Thymus (tissue), 11 donors: ENCODE data around the gene RAB25. TPM values are rescaled to one million over a fixed set of nuclear protein-coding genes. Genes with fewer than 3 reads are reported as not detected.
"Not testable (repeated sequence)": the region's sequence is repeated elsewhere in the genome, so short reads cannot be mapped to it uniquely, and the experiment has no call there.

Experiments used
- DNase-seq, 9 donors: peaks; one replicate each; pipeline ENCODE4 v3.0.0-alpha.2; 2013; ENCODE audit warnings: low spot score in 9 of 9, low read depth in 6 of 9, missing footprints in 1 of 9
- H3K27ac ChIP-seq, 2 donors: one replicate each; pipeline ENCODE4 v1.5.1; 2013; ENCODE audit warnings: control low read depth in 1 of 2, low read depth in 1 of 2, low read length in 1 of 2, mild to moderate bottlenecking in 1 of 2, moderate library complexity in 1 of 2
- H3K27me3 ChIP-seq, 2 donors: one replicate each; pipeline ENCODE4 v1.5.1; 2013; ENCODE audit warnings: low read length in 1 of 2; ENCODE audit not compliant: control insufficient read depth in 2 of 2, insufficient read depth in 1 of 2
- H3K36me3 ChIP-seq, 2 donors: one replicate each; pipeline ENCODE4 v1.5.1; 2013; ENCODE audit warnings: low read length in 1 of 2, mild to moderate bottlenecking in 1 of 2, moderate library complexity in 1 of 2; ENCODE audit not compliant: control insufficient read depth in 2 of 2, insufficient read depth in 2 of 2
- H3K4me1 ChIP-seq, 2 donors: one replicate each; pipeline ENCODE4 v1.5.1; 2013; ENCODE audit warnings: low read length in 2 of 2; ENCODE audit not compliant: control insufficient read depth in 2 of 2, insufficient read depth in 2 of 2
- H3K4me3 ChIP-seq, 2 donors: one replicate each; pipeline ENCODE4 v1.5.1; 2013; ENCODE audit warnings: low read length in 2 of 2, control low read depth in 1 of 2, mild to moderate bottlenecking in 1 of 2
- H3K9me3 ChIP-seq, 2 donors: one replicate each; pipeline ENCODE4 v1.5.1; 2013; ENCODE audit warnings: low read length in 1 of 2, mild to moderate bottlenecking in 1 of 2; ENCODE audit not compliant: control insufficient read depth in 2 of 2, insufficient read depth in 1 of 2
- WGBS: extraction: QIAGEN DNeasy Blood & Tissue Kit; methylation state at CpG from one replicate; pipeline ENCODE4 v1.1.7; 2013; 5-methylcytosine and 5-hydroxymethylcytosine counted together
- polyA plus RNA-seq: library from polyadenylated mRNA; stranded (reverse); fragments of 200-250 nt; gene quantifications from one replicate; pipeline ENCODE4 v1.2.3, GENCODE V29; 2013
- total RNA-seq: library from RNA; stranded (reverse); fragments of 120-200 nt; gene quantifications from one replicate; pipeline ENCODE4 v1.2.4, GENCODE V29; 2013
- donor health status: healthy.

Gene RAB25
- total and polyA plus RNA-seq, 2 donors, result 17.6 to 43.1 TPM

GRCh38 chr1:156024801-156025200 is 36.2 kb upstream of the RAB25 start:
- no peak for DNase-seq
- 94% methylated on average over 5 of the region's 5 CpGs for WGBS
- H3K27ac ChIP-seq, result no peak overlapping the region
- H3K4me1 ChIP-seq, result peaks cover 8 to 14% of the 10 kb centered on the region in 2 donors
- H3K36me3 ChIP-seq, result no peaks in the 10 kb centered on the region
- no peaks in the 10 kb centered on the region for H3K9me3 ChIP-seq
- no peaks in the 10 kb centered on the region for H3K27me3 ChIP-seq
- no peak overlapping the region for H3K4me3 ChIP-seq

DNA sequence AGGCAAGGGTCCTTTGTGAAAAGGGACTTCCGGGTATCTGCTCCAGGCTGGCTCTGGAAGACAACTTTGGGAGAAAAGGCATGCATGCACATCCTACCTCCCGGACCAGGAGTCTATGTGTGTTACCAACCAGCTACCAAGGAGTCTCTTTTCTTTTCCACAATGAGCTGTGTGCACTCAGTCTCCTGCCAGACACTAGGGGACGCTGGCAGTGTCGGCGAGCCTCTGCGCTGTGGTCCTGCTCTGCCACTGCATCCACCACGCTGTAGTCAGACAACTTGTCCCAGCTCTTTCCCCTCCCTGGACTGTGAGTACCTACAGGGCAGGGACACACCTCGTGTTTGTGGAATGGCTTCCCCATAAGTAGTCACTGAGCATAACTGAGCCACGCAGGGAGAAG is 35.1 kb upstream of the RAB25 start:
- Histone ChIP-seq H3K4me1 (peaks cover 3 to 6% of the 10 kb centered on the region in 2 donors), H3K36me3 (no peaks in the 10 kb centered on the region), H3K27me3 (no peaks in the 10 kb centered on the region), H3K9me3 (no peaks in the 10 kb centered on the region), H3K4me3 (no peak overlapping the region), H3K27ac (no peak overlapping the region)
- WGBS, result 21% methylated on average over 9 of the region's 9 CpGs
- DNase-seq, result peak in 3 of 9 donors; percentile 28 to 42 (median 33)

DNA sequence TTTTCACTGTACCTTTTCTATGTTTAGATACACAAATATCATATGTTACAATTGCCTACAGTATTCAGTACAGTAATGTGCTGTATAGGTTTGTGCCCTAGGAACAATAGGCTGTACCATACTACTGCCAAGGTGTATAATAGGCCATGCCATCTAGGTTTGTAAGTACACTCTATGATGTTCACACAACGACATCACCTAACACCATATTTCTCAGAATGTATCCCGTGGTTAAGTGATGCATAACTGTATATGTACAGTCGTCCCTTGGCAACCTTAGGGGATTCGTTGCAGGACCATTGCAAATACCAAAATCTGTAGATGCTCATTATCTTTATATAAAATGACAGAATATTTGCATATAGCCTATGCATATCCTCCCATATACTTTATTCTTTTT is 34.4 kb upstream of the RAB25 start:
- H3K4me1 ChIP-seq, result peaks cover 0 to 3% of the 10 kb centered on the region in 2 donors
- no peak overlapping the region for H3K4me3 ChIP-seq
- 93% methylated on average over 4 of the region's 4 CpGs for WGBS
- no peaks in the 10 kb centered on the region for H3K9me3 ChIP-seq
- DNase-seq, result no peak
- no peaks in the 10 kb centered on the region for H3K27me3 ChIP-seq
- no peaks in the 10 kb centered on the region for H3K36me3 ChIP-seq
- H3K27ac ChIP-seq, result no peak overlapping the region

GRCh38 chr1:156033011-156033410 is 27.9 kb upstream of the RAB25 start:
- WGBS, result 76% methylated on average over 6 of the region's 6 CpGs
- no peak overlapping the region for H3K4me3 ChIP-seq
- DNase-seq, result no peak
- peaks cover 12 to 16% of the 10 kb centered on the region in 2 donors for H3K36me3 ChIP-seq
- no peaks in the 10 kb centered on the region for H3K9me3 ChIP-seq
- no peaks in the 10 kb centered on the region for H3K4me1 ChIP-seq
- no peak overlapping the region for H3K27ac ChIP-seq
- H3K27me3 ChIP-seq, result no peaks in the 10 kb centered on the region

- not testable (repeated sequence) for DNase-seq, H3K4me1 ChIP-seq, H3K27me3 ChIP-seq, H3K4me3 ChIP-seq, H3K27ac ChIP-seq, H3K9me3 ChIP-seq
- H3K36me3 ChIP-seq, result peaks cover 21 to 27% of the 10 kb centered on the region in 2 donors
- 97% methylated on average over 4 of the region's 4 CpGs for WGBS
Observed at GRCh38 chr1:156034991-156035390, 26.0 kb upstream of the RAB25 start.

- no peak for DNase-seq
- Histone ChIP-seq H3K27ac (no peak overlapping the region), H3K4me1 (peaks cover 10 to 17% of the 10 kb centered on the region in 2 donors), H3K27me3 (no peaks in the 10 kb centered on the region), H3K9me3 (no peaks in the 10 kb centered on the region), H3K4me3 (no peak overlapping the region), H3K36me3 (peaks cover 19 to 43% of the 10 kb centered on the region in 2 donors)
- 94% methylated on average over 3 of the region's 3 CpGs for WGBS
Observed at GRCh38 chr1:156042828-156043227, 18.1 kb upstream of the RAB25 start.

DNA sequence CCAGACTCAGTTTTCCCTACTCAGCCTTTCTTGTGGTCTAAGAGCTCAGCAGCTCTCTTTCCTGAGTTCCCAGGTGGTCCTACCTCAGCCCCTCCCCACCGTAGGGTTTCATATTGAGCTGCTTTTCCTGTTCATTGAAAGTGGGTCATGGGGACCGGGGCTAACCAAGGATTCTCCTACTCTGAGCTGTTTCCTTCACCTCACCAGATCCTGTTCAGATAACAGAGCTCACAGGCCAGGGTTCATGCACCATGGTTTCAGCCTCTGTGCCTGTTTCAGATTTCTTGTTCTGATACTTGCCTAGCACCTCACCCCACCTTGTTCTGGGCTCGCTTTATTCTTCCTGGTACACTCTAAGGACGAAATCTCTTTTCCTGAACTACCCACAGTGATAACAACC is 15.9 kb upstream of the RAB25 start:
- 45% methylated on average over 4 of the region's 4 CpGs for WGBS
- Histone ChIP-seq H3K36me3 (peaks cover 19 to 47% of the 10 kb centered on the region in 2 donors), H3K27me3 (no peaks in the 10 kb centered on the region), H3K9me3 (no peaks in the 10 kb centered on the region), H3K4me1 (peaks cover 10 to 17% of the 10 kb centered on the region in 2 donors), H3K27ac (peak overlapping the region; percentile 54 to 66), H3K4me3 (no peak overlapping the region)
- peak in 3 of 9 donors; percentile 31 to 68 (median 48) for DNase-seq

GRCh38 chr1:156048663-156049258 is 12.2 kb upstream of the RAB25 start:
- H3K27me3 ChIP-seq, result no peaks in the 10 kb centered on the region
- no peak overlapping the region for H3K27ac ChIP-seq
- H3K9me3 ChIP-seq, result no peaks in the 10 kb centered on the region
- H3K4me3 ChIP-seq, result no peak overlapping the region
- DNase-seq, result no peak
- peaks cover 15 to 24% of the 10 kb centered on the region in 2 donors for H3K4me1 ChIP-seq
- peaks cover 8 to 34% of the 10 kb centered on the region in 2 donors for H3K36me3 ChIP-seq
- WGBS, result 98% methylated on average over 3 of the region's 3 CpGs

- no peaks in the 10 kb centered on the region for H3K27me3 ChIP-seq
- DNase-seq, result no peak
- peaks cover 8 to 23% of the 10 kb centered on the region in 2 donors for H3K4me1 ChIP-seq
- H3K4me3 ChIP-seq, result no peak overlapping the region
- H3K27ac ChIP-seq, result no peak overlapping the region
- peaks cover 8 to 32% of the 10 kb centered on the region in 2 donors for H3K36me3 ChIP-seq
- H3K9me3 ChIP-seq, result no peaks in the 10 kb centered on the region
- 96% methylated on average over 4 of the region's 4 CpGs for WGBS
Observed at GRCh38 chr1:156050376-156050775, 10.6 kb upstream of the RAB25 start.
